Measurements from ENCODE around the gene BORCS5.

BORCS5 gene

DNA sequence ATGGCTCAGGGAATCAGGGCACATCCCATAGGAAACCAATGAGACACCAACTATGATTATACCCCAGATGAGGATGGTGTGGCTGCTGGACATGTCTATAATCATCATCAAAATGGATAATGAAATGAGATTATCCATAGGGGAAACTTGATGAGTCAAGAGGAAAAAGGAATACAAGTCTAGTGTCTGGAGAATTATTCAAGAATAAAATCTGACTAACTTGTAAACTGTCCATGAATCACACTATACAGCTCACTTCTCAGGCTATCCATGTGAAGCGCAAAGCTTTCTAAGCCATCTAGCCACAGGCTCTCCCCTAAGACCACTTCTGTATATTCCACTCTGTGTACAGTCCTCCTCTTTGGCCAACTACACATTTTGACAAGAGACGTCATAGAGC is 153.3 kb downstream of the BORCS5 start:
- Histone ChIP-seq H3K18ac (ENCODE audit: low read length) (no peak overlapping the region), H3K14ac (ENCODE audit: low read length) (no peak overlapping the region), H3K23ac (ENCODE audit: low read length) (no peak overlapping the region), H3K4me3 (ENCODE audit: low read depth, low read length) (no peak overlapping the region), H3K79me1 (ENCODE audit: low read length) (no peaks in the 10 kb centered on the region), H2AK5ac (ENCODE audit: low read length) (no peak overlapping the region), H3K4ac (ENCODE audit: low read depth, low read length) (no peak overlapping the region), H3K4me2 (ENCODE audit: low read length) (no peak overlapping the region), H3K9ac (ENCODE audit: low read length) (no peak overlapping the region), H2BK12ac (ENCODE audit: low read length) (no peak overlapping the region), H4K91ac (ENCODE audit: low read depth, low read length) (no peak overlapping the region), H3K36me3 (ENCODE audit: control insufficient read depth in 1 of 2, insufficient read depth in 2 of 2, low read length in 2 of 2) (peaks cover 0 to 2% of the 10 kb centered on the region in 2 experiments), H3K27ac (ENCODE audit: low read depth, low read length) (no peak overlapping the region), H3K79me2 (ENCODE audit: control insufficient read depth, insufficient read depth, low read length, poor library complexity) (peaks cover under 1% of the 10 kb centered on the region), H3K4me1 (ENCODE audit: control insufficient read depth in 1 of 2, insufficient read depth in 2 of 2, low read length in 2 of 2) (peaks cover under 1 to 10% of the 10 kb centered on the region in 2 experiments), H2BK120ac (ENCODE audit: insufficient read depth, low read length, poor library complexity) (no peak overlapping the region), H3K9me3 (ENCODE audit: insufficient read depth, low read depth, low read length) (no peaks in the 10 kb centered on the region), H4K8ac (ENCODE audit: low read depth, low read length) (no peak overlapping the region), H2AFZ (ENCODE audit: insufficient read depth, low read length, poor library complexity) (no peak overlapping the region), H3K27me3 (ENCODE audit: insufficient read depth, low read length) (no peaks in the 10 kb centered on the region), H2BK5ac (ENCODE audit: low read depth, low read length, poor library complexity) (no peak overlapping the region), H4K12ac (ENCODE audit: low read depth, low read length) (no peak overlapping the region)
- DNase-seq, result no peak
- WGBS (ENCODE audit: extremely low coverage, insufficient coverage, insufficient read length), result no CpG with 5 or more reads among the region's 2 CpGs

DNA sequence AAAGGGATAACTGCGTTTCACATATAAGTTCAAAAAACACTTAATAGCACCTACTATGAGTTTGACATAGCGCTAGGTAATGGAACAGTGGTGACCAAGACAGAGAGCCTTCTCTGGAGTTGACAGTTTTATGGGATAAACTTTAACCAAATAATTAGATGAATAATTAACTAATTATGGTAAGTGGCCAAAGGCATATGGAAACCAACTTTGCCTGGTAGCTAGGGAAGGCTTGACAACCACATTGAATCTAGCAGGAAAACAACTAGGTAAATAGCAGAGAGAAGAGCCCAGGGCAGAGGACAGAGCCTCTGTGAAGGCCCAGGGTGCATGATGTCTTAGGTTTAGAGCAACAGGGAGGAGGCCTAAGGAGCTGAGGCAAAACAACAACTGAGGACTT is 153.7 kb downstream of the BORCS5 start:
- no peak overlapping the region for H4K91ac ChIP-seq (ENCODE audit: low read depth, low read length)
- no peak overlapping the region for H3K4me2 ChIP-seq (ENCODE audit: low read length)
- no peak overlapping the region for H3K14ac ChIP-seq (ENCODE audit: low read length)
- no peak overlapping the region for H4K8ac ChIP-seq (ENCODE audit: low read depth, low read length)
- no peaks in the 10 kb centered on the region for H3K9me3 ChIP-seq (ENCODE audit: insufficient read depth, low read depth, low read length)
- no peaks in the 10 kb centered on the region for H3K27me3 ChIP-seq (ENCODE audit: insufficient read depth, low read length)
- H3K4me3 ChIP-seq (ENCODE audit: low read depth, low read length), result no peak overlapping the region
- H3K4me1 ChIP-seq (ENCODE audit: control insufficient read depth in 1 of 2, insufficient read depth in 2 of 2, low read length in 2 of 2), result peaks cover 0 to 6% of the 10 kb centered on the region in 2 experiments
- H3K79me1 ChIP-seq (ENCODE audit: low read length), result no peaks in the 10 kb centered on the region
- WGBS (ENCODE audit: extremely low coverage, insufficient coverage, insufficient read length), result no CpG with 5 or more reads among the region's 2 CpGs
- H3K18ac ChIP-seq (ENCODE audit: low read length), result no peak overlapping the region
- H3K79me2 ChIP-seq (ENCODE audit: control insufficient read depth, insufficient read depth, low read length, poor library complexity), result no peaks in the 10 kb centered on the region
- peak overlapping the region; percentile 27 for H3K4ac ChIP-seq (ENCODE audit: low read depth, low read length)
- no peak overlapping the region for H2BK12ac ChIP-seq (ENCODE audit: low read length)
- no peak overlapping the region for H2AK5ac ChIP-seq (ENCODE audit: low read length)
- H2BK120ac ChIP-seq (ENCODE audit: insufficient read depth, low read length, poor library complexity), result no peak overlapping the region
- H2AFZ ChIP-seq (ENCODE audit: insufficient read depth, low read length, poor library complexity), result no peak overlapping the region
- DNase-seq, result no peak
- H3K27ac ChIP-seq (ENCODE audit: low read depth, low read length), result no peak overlapping the region
- no peak overlapping the region for H4K12ac ChIP-seq (ENCODE audit: low read depth, low read length)
- H3K9ac ChIP-seq (ENCODE audit: low read length), result no peak overlapping the region
- H3K36me3 ChIP-seq (ENCODE audit: control insufficient read depth in 1 of 2, insufficient read depth in 2 of 2, low read length in 2 of 2), result peaks cover 0 to 2% of the 10 kb centered on the region in 2 experiments
- no peak overlapping the region for H3K23ac ChIP-seq (ENCODE audit: low read length)
- H2BK5ac ChIP-seq (ENCODE audit: low read depth, low read length, poor library complexity), result no peak overlapping the region

DNA sequence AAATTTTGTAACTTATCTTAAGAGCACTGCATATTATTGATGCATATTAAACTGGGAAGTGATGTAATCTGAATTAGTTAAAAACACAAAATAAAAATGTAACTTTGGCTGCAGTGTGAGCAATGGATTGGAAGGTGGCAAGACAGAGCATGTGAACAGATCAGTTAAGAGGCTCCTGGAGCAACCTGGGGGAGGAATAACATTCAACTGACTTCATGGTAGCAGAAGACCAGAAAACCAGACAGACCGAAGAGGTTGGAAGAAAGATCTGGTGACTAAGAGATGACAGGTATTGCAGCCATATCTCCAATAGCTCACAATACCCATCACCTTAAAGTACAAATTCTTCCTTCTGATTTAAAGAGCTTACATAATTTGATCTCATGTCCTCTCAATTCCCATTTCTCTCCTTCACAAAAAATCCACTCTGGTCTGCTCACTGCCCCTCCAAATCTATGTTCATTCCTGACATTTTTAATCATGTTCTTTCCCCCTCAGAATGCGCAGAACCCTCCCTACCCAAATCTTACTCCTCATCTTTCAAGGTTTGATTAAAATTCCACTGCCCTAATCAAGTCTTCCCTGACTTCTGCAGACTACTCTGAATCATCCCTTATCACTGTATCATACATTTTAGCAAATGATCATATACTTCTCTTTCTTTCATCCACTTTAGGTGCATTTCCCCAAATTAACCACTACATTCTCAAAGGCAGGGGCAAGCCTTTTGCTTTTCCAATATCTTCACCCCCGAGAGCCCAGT is 154.3 kb downstream of the BORCS5 start:
- H4K91ac ChIP-seq (ENCODE audit: low read depth, low read length), result no peak overlapping the region
- WGBS (ENCODE audit: extremely low coverage, insufficient coverage, insufficient read length), result no CpG with 5 or more reads among the region's 3 CpGs
- H3K79me2 ChIP-seq (ENCODE audit: control insufficient read depth, insufficient read depth, low read length, poor library complexity), result no peaks in the 10 kb centered on the region

DNA sequence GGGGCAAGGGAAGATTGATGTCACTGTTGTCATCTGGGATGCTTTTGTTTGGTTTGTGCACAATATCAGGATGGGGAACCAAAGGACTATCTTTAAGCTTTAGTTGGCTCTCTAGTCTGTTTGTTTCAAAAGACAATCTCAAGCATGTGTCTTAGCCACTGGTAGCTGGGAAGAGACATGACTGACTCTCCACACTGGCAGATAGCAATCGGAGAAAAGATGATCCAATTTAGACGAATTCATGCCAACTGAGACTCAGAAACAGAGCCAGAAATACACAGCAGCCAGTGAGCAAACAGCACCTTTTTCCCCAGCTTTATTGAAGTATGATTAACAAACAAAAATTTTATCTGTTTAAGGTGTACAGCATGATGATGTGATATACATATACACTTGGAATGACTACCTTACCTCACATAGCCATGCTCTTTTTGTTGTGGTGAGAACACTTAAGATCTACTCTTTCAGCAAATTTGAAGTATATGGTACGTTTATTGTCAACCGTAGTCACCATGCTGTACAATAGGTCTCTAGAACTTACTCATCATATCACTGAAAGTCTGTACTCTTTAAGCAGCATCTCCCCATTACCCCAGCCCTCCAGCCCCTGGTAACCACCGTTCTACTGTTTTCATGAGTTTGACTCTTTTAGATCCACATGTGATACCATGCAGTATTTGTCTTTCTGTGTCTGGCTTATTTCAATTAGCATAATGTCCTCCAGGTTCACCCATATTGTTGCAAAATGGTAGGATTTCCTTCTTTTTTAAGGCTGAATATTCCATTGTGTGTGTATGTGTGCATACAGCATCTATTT is 155.2 kb downstream of the BORCS5 start:
- WGBS (ENCODE audit: extremely low coverage, insufficient coverage, insufficient read length), result no CpG with 5 or more reads among the region's 5 CpGs
- Histone ChIP-seq H4K91ac (ENCODE audit: low read depth, low read length) (no peak overlapping the region), H3K14ac (ENCODE audit: low read length) (no peak overlapping the region), H2BK5ac (ENCODE audit: low read depth, low read length, poor library complexity) (no peak overlapping the region), H3K4ac (ENCODE audit: low read depth, low read length) (no peak overlapping the region), H2BK12ac (ENCODE audit: low read length) (no peak overlapping the region), H3K27me3 (ENCODE audit: insufficient read depth, low read length) (no peaks in the 10 kb centered on the region), H3K23ac (ENCODE audit: low read length) (no peak overlapping the region), H3K79me2 (ENCODE audit: control insufficient read depth, insufficient read depth, low read length, poor library complexity) (no peaks in the 10 kb centered on the region), H3K4me3 (ENCODE audit: low read depth, low read length) (no peak overlapping the region), H3K36me3 (ENCODE audit: control insufficient read depth in 1 of 2, insufficient read depth in 2 of 2, low read length in 2 of 2) (peaks cover 0 to 4% of the 10 kb centered on the region in 2 experiments), H3K9ac (ENCODE audit: low read length) (no peak overlapping the region), H3K18ac (ENCODE audit: low read length) (no peak overlapping the region), H4K12ac (ENCODE audit: low read depth, low read length) (no peak overlapping the region), H3K27ac (ENCODE audit: low read depth, low read length) (no peak overlapping the region), H2AK5ac (ENCODE audit: low read length) (no peak overlapping the region), H2BK120ac (ENCODE audit: insufficient read depth, low read length, poor library complexity) (no peak overlapping the region), H3K4me1 (ENCODE audit: control insufficient read depth in 1 of 2, insufficient read depth in 2 of 2, low read length in 2 of 2) (no peaks in the 10 kb centered on the region), H2AFZ (ENCODE audit: insufficient read depth, low read length, poor library complexity) (no peak overlapping the region), H4K8ac (ENCODE audit: low read depth, low read length) (no peak overlapping the region), H3K4me2 (ENCODE audit: low read length) (no peak overlapping the region), H3K79me1 (ENCODE audit: low read length) (no peaks in the 10 kb centered on the region), H3K9me3 (ENCODE audit: insufficient read depth, low read depth, low read length) (no peaks in the 10 kb centered on the region)
- no peak for DNase-seq

More for the DNA sequence above, 154.3 kb downstream of the BORCS5 start:
- Histone ChIP-seq H3K4me2 (ENCODE audit: low read length) (no peak overlapping the region), H3K27ac (ENCODE audit: low read depth, low read length) (no peak overlapping the region), H2AFZ (ENCODE audit: insufficient read depth, low read length, poor library complexity) (no peak overlapping the region), H3K18ac (ENCODE audit: low read length) (no peak overlapping the region), H2BK12ac (ENCODE audit: low read length) (no peak overlapping the region), H3K4ac (ENCODE audit: low read depth, low read length) (no peak overlapping the region), H3K9ac (ENCODE audit: low read length) (no peak overlapping the region), H3K9me3 (ENCODE audit: insufficient read depth, low read depth, low read length) (no peaks in the 10 kb centered on the region), H4K12ac (ENCODE audit: low read depth, low read length) (no peak overlapping the region), H3K79me1 (ENCODE audit: low read length) (no peaks in the 10 kb centered on the region), H3K4me3 (ENCODE audit: low read depth, low read length) (no peak overlapping the region), H3K27me3 (ENCODE audit: insufficient read depth, low read length) (no peaks in the 10 kb centered on the region), H3K23ac (ENCODE audit: low read length) (no peak overlapping the region), H2AK5ac (ENCODE audit: low read length) (no peak overlapping the region), H2BK120ac (ENCODE audit: insufficient read depth, low read length, poor library complexity) (no peak overlapping the region), H2BK5ac (ENCODE audit: low read depth, low read length, poor library complexity) (no peak overlapping the region), H3K14ac (ENCODE audit: low read length) (no peak overlapping the region), H4K8ac (ENCODE audit: low read depth, low read length) (no peak overlapping the region), H3K4me1 (ENCODE audit: control insufficient read depth in 1 of 2, insufficient read depth in 2 of 2, low read length in 2 of 2) (peaks cover 0 to 3% of the 10 kb centered on the region in 2 experiments), H3K36me3 (ENCODE audit: control insufficient read depth in 1 of 2, insufficient read depth in 2 of 2, low read length in 2 of 2) (peaks cover 0 to 4% of the 10 kb centered on the region in 2 experiments)
- no peak for DNase-seq

Data from trophoblast cell (in vitro differentiated cells and primary cell).